Measurements from ENCODE around the gene GIN1. TPM values are rescaled to one million over a fixed set of nuclear protein-coding genes. Genes with fewer than 3 reads are reported as not detected.

The GIN1 gene
- total RNA-seq, 2 donors from 2014 or later: 7.0 to 9.6 TPM

DNA sequence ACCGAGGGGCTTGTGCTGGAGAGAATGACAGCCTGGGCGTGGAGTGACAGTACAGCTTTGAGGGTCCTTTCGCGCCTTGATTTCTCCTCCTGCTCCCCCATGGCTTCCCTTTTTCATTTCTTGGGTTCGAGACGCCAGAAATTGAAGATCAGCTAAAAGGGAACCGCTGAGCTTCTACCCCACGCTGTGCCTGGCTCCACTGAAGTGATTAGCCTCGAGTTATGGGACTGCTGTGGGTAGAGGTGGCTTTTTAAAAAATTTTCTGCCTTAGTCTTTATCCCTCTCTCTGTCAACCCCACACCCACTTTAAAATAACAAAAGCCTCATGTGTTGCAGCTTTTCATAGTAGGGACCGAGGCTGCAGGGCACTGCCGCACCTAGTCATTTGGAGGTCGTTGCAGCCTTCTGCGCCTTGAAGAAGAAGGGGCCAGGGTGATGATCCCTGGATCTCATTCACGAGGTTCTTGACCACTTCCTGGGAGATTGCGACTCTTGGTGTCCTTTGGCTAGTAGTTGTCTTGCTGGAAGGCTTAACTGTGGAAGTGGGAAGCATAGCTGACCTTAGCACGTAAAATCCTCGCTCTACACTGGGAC, 766 bp upstream of the GIN1 start:
- no peaks in the 10 kb centered on the region for H3K27me3 Mint-ChIP-seq (ENCODE audit: insufficient read depth)
- peaks cover 8% of the 10 kb centered on the region for H3K36me3 Mint-ChIP-seq (ENCODE audit: low read depth)
- Histone ChIP-seq H3K4me1 (ENCODE audit: control insufficient read depth, insufficient read depth, low read length) (peaks cover 3% of the 10 kb centered on the region), H3K27ac (ENCODE audit: low read depth, low read length) (peak overlapping the region; percentile 59), H3K36me3 (ENCODE audit: control insufficient read depth, insufficient read depth, low read length) (peaks cover 3% of the 10 kb centered on the region), H3K4me3 (ENCODE audit: low read length) (peak overlapping the region; percentile 87), H3K27me3 (ENCODE audit: control insufficient read depth, insufficient read depth, low read length, poor library complexity, severe bottlenecking) (no peaks in the 10 kb centered on the region), H3K9me3 (ENCODE audit: control insufficient read depth, low read length) (no peaks in the 10 kb centered on the region), H3K9ac (ENCODE audit: extremely low read depth, low read length, poor library complexity, severe bottlenecking) (peak overlapping the region; percentile 91)
- H3K4me1 Mint-ChIP-seq: peaks cover 22% of the 10 kb centered on the region
- H3K27ac Mint-ChIP-seq: peak overlapping the region; percentile 98
- H3K4me3 Mint-ChIP-seq: peak overlapping the region; percentile 97
- TF ChIP-seq, protein P1, sequence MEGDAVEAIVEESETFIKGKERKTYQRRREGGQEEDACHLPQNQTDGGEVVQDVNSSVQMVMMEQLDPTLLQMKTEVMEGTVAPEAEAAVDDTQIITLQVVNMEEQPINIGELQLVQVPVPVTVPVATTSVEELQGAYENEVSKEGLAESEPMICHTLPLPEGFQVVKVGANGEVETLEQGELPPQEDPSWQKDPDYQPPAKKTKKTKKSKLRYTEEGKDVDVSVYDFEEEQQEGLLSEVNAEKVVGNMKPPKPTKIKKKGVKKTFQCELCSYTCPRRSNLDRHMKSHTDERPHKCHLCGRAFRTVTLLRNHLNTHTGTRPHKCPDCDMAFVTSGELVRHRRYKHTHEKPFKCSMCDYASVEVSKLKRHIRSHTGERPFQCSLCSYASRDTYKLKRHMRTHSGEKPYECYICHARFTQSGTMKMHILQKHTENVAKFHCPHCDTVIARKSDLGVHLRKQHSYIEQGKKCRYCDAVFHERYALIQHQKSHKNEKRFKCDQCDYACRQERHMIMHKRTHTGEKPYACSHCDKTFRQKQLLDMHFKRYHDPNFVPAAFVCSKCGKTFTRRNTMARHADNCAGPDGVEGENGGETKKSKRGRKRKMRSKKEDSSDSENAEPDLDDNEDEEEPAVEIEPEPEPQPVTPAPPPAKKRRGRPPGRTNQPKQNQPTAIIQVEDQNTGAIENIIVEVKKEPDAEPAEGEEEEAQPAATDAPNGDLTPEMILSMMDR (conservative IDR thresholded peaks at IDR 0.05): no peak
- WGBS, 2 experiments (ENCODE audit: insufficient coverage in 1 of 2, insufficient read length in 1 of 2): 2 to 3% methylated on average over 9 to 17 of the region's 17 CpGs
- DNase-seq: peak; percentile 66
- no peaks in the 10 kb centered on the region for H3K9me3 Mint-ChIP-seq

DNA sequence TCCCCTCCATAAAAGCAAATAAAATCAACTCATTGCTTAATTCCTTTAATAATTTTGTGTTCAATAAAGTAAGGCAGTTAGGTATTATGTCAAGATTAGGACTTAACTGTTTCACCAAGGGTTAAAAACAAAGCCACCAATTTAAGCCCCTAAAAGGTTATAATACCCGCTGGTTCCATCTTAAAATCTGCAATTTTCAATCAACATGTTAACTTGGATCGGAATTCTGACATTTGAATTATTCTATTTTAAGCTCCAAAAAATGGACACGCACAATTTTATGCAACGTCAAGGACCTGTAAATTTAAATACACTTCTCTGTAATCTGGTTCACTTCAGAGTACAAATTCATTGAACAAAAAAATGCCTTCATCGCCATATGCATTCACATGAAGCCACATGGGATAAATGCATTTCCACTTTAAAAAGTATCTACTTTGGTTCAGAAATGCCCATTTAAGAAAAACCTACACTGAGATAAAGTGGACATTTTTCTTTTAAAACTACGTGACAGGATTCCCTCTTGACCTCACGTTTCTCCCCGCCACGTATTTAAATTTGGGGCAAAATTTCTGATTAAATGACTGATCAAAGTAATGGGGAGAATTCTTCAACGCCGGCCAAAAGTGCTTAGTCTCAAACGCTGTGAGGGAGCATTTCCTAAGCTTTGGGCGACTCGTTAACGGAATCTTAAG, 721 bp downstream of the GIN1 start:
- peaks cover 3% of the 10 kb centered on the region for H3K36me3 ChIP-seq (ENCODE audit: control insufficient read depth, insufficient read depth, low read length)
- no peak for DNase-seq
- H3K4me3 ChIP-seq (ENCODE audit: low read length): peak overlapping the region; percentile 87
- Mint-ChIP-seq H3K27me3 (ENCODE audit: insufficient read depth) (no peaks in the 10 kb centered on the region), H3K9me3 (no peaks in the 10 kb centered on the region), H3K4me3 (peak overlapping the region; percentile 97), H3K4me1 (peaks cover 22% of the 10 kb centered on the region), H3K27ac (peak overlapping the region; percentile 97), H3K36me3 (ENCODE audit: low read depth) (peaks cover 8% of the 10 kb centered on the region)
- no peaks in the 10 kb centered on the region for H3K27me3 ChIP-seq (ENCODE audit: control insufficient read depth, insufficient read depth, low read length, poor library complexity, severe bottlenecking)
- peaks cover 3% of the 10 kb centered on the region for H3K4me1 ChIP-seq (ENCODE audit: control insufficient read depth, insufficient read depth, low read length)
- TF ChIP-seq, protein P1 (conservative IDR thresholded peaks at IDR 0.05): no peak
- no peaks in the 10 kb centered on the region for H3K9me3 ChIP-seq (ENCODE audit: control insufficient read depth, low read length)
- H3K9ac ChIP-seq (ENCODE audit: extremely low read depth, low read length, poor library complexity, severe bottlenecking): peak overlapping the region; percentile 91
- peak overlapping the region; percentile 92 for H3K27ac ChIP-seq (ENCODE audit: low read depth, low read length)
- WGBS, 2 experiments (ENCODE audit: insufficient coverage in 1 of 2, insufficient read length in 1 of 2): 3 to 7% methylated on average over 9 to 15 of the region's 15 CpGs

DNA sequence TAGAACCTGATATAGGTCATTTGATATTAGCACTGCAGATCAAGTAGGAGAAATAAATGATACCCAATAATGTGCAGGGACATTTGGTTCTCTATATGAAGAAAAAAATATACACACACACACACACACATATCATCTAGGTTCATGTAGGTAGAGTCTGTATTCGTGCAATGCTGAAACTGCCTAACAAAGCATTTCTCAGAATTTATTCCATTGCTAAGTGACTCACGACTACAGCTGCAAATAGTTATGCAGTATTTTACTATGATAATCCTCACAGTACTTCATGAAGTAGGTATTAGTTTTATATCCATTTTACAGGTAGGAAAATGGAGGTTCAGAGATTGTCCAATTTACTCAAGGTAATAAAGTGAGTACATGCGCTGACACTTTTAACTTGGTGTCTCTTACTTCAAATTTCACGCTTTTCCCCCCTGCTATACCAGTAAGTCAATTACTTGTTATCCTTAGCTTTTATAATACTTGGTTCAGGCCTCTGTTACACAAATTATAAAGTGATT, 2.4 kb downstream of the GIN1 start:
- TF ChIP-seq, protein P1 (conservative IDR thresholded peaks at IDR 0.05): no peak
- Mint-ChIP-seq H3K9me3 (no peaks in the 10 kb centered on the region), H3K27me3 (ENCODE audit: insufficient read depth) (no peaks in the 10 kb centered on the region), H3K36me3 (ENCODE audit: low read depth) (no peaks in the 10 kb centered on the region), H3K4me3 (no peak overlapping the region), H3K4me1 (peaks cover 19% of the 10 kb centered on the region), H3K27ac (no peak overlapping the region)
- no peaks in the 10 kb centered on the region for H3K36me3 ChIP-seq (ENCODE audit: control insufficient read depth, insufficient read depth, low read length)
- 60 to 88% methylated on average over 1 to 4 of the region's 4 CpGs for WGBS, 2 experiments (ENCODE audit: insufficient coverage in 1 of 2, insufficient read length in 1 of 2)
- H3K4me3 ChIP-seq (ENCODE audit: low read length): no peak overlapping the region
- DNase-seq: no peak
- no peaks in the 10 kb centered on the region for H3K27me3 ChIP-seq (ENCODE audit: control insufficient read depth, insufficient read depth, low read length, poor library complexity, severe bottlenecking)
- no peaks in the 10 kb centered on the region for H3K9me3 ChIP-seq (ENCODE audit: control insufficient read depth, low read length)
- H3K4me1 ChIP-seq (ENCODE audit: control insufficient read depth, insufficient read depth, low read length): peaks cover 3% of the 10 kb centered on the region
- H3K27ac ChIP-seq (ENCODE audit: low read depth, low read length): no peak overlapping the region
- no peak overlapping the region for H3K9ac ChIP-seq (ENCODE audit: extremely low read depth, low read length, poor library complexity, severe bottlenecking)

All from endodermal cell (in vitro differentiated cells).